K562 (cell line): ENCODE measurements around the gene PPIL6. TPM values are rescaled to one million over a fixed set of nuclear protein-coding genes. Genes with fewer than 3 reads are reported as not detected.

Experiments
- ATF4 ChIP-seq: fragments of 450-650 bp; formaldehyde crosslinking; IDR thresholded peaks from 2 replicates; pipeline ENCODE4 v1.4.0; 2022; ENCODE audit warnings: mild to moderate bottlenecking, moderate library complexity
- CBX2 ChIP-seq: fragments of 200-600 bp; sonication (generic); IDR thresholded peaks from one replicate; pipeline ENCODE4 v1.6.1; 2012; ENCODE audit warnings: mild to moderate bottlenecking, low read length, inconsistent platforms; ENCODE audit not compliant: insufficient read depth, poor library complexity, severe bottlenecking
- CCNT2 ChIP-seq: IDR thresholded peaks from 2 replicates; pipeline ENCODE4 v1.6.1; 2011; ENCODE audit warnings: borderline replicate concordance, low read depth, mild to moderate bottlenecking, moderate library complexity, mixed read lengths, low read length; ENCODE audit not compliant: insufficient read length; ENCODE audit errors: extremely low read depth
- CHD4 ChIP-seq: fragments of 200-600 bp; sonication (generic); IDR thresholded peaks from 3 replicates; pipeline ENCODE4 v1.6.1; 2012; ENCODE audit warnings: low read depth, mild to moderate bottlenecking, mixed read lengths, low read length, inconsistent platforms; ENCODE audit not compliant: insufficient read depth, insufficient replicate concordance, poor library complexity, severe bottlenecking
- E2F8 ChIP-seq: fragments of 450-650 bp; IDR thresholded peaks from 2 replicates; pipeline ENCODE4 v1.7.1; 2018; ENCODE audit warnings: mild to moderate bottlenecking, low read depth; ENCODE audit not compliant: partially characterized antibody
- E4F1 ChIP-seq: fragments of 250-450 bp; sonication (Bioruptor Pico); IDR thresholded peaks from 2 replicates; pipeline ENCODE4 v1.5.0; 2021; ENCODE audit warnings: mild to moderate bottlenecking, borderline replicate concordance
- ETS1 ChIP-seq: conservative IDR thresholded peaks from 2 replicates; pipeline ENCODE4 v1.6.1; 2011; ENCODE audit warnings: low read depth, mild to moderate bottlenecking, low read length; ENCODE audit not compliant: control insufficient read depth
- GATA2 ChIP-seq: sonication (generic); formaldehyde crosslinking; IDR thresholded peaks from 2 replicates; pipeline ENCODE4 v1.4.0; 2020; ENCODE audit warnings: mild to moderate bottlenecking, missing genetic modification reagents
- MAFF ChIP-seq: IDR thresholded peaks from 2 replicates; pipeline ENCODE4 v1.6.1; 2012; ENCODE audit warnings: low read length, improper control_type of control experiment
- OTX1 ChIP-seq: fragments of 450-650 bp; formaldehyde crosslinking; IDR thresholded peaks from 2 replicates; pipeline ENCODE4 v1.4.0; 2022; ENCODE audit warnings: mild to moderate bottlenecking
- PHB ChIP-seq: fragments of 250-450 bp; sonication (Bioruptor Pico); IDR thresholded peaks from 2 replicates; pipeline ENCODE4 v1.5.0; 2021
- POLR2B ChIP-seq: fragments of 450-650 bp; IDR thresholded peaks from 2 replicates; pipeline ENCODE4 v1.6.1; 2018; ENCODE audit warnings: low read depth; ENCODE audit not compliant: partially characterized antibody
- RBM39 ChIP-seq: fragments of 200-400 bp; formaldehyde crosslinking; optimal IDR thresholded peaks from 2 replicates; pipeline ENCODE3; 2018; ENCODE audit warnings: low read depth, low read length
- RUNX1 ChIP-seq: sonication (generic); IDR thresholded peaks from 2 replicates; pipeline ENCODE4 v1.6.1; 2016; ENCODE audit warnings: antibody characterized with exemption, low read depth
- SP2 ChIP-seq: IDR thresholded peaks from 2 replicates; pipeline ENCODE4 v1.6.1; 2011; ENCODE audit warnings: mild to moderate bottlenecking, low read depth, low read length, moderate library complexity; ENCODE audit not compliant: poor library complexity, severe bottlenecking; ENCODE audit errors: extremely low read depth
- STAT5B ChIP-seq: fragments of 250-450 bp; sonication (Bioruptor Pico); IDR thresholded peaks from 2 replicates; pipeline ENCODE4 v1.8.0; 2021; ENCODE audit warnings: mild to moderate bottlenecking, inconsistent platforms
- ZFX ChIP-seq: sonication (generic); formaldehyde crosslinking; IDR thresholded peaks from 2 replicates; pipeline ENCODE4 v1.8.0; 2022; ENCODE audit warnings: mild to moderate bottlenecking, missing genetic modification reagents, moderate library complexity
- ZNF695 ChIP-seq: fragments of 450-650 bp; formaldehyde crosslinking; IDR thresholded peaks from 2 replicates; pipeline ENCODE4 v1.4.0; 2020; ENCODE audit warnings: mild to moderate bottlenecking, moderate library complexity
- ZNF696 ChIP-seq: fragments of 250-450 bp; sonication (Bioruptor Pico); conservative IDR thresholded peaks from 2 replicates; pipeline ENCODE4 v1.4.0; 2020; ENCODE audit warnings: mild to moderate bottlenecking, moderate library complexity
- ZZZ3 ChIP-seq: fragments of 450-650 bp; IDR thresholded peaks from 2 replicates; pipeline ENCODE4 v1.6.1; 2016; ENCODE audit warnings: antibody characterized with exemption, mild to moderate bottlenecking, moderate library complexity
- polyA plus RNA-seq, 8 experiments: library from polyadenylated mRNA; depleted of rRNA in 4 of 8; stranded (reverse) in 5 of 8; unstranded in 3 of 8; fragments of >200 nt; fragmentation: Nextera tagmentation in 2 of 8; fragmentation: Illumina TruSeq in 1 of 8; extraction: Ambion mirVana in 2 of 8; extraction: Trizol in 1 of 8; gene quantifications; 2 replicates each; pipeline versions ENCODE4 v1.2.1 to v1.2.3, GENCODE V29; 2011 to 2014; ENCODE audit warnings: inconsistent platforms in 1 of 8, missing spikeins in 1 of 8
- total RNA-seq, 7 experiments: library from RNA; depleted of rRNA in 6 of 7; stranded (reverse); fragments of >200 nt in 6 of 7; fragmentation: Illumina TruSeq in 2 of 7; extraction: Trizol in 2 of 7; gene quantifications; 2 replicates each; pipeline versions ENCODE4 v1.2.1 to v1.2.3, GENCODE V29; 2011 to 2021; ENCODE audit warnings: low replicate concordance in 1 of 7

PPIL6 gene
- total and polyA plus RNA-seq, 9 of the 15 experiments (the other 6 are each of a cell fraction or from before 2014, with no cell fraction given) = 0.03 to 0.98 (median 0.41) TPM; not detected in 1

GRCh38 chr6:109381747-109382575 is 58.5 kb downstream of the PPIL6 start, which contains the start of gene CD164 (continued):
- 0 out of 2 replicates have a peak, but pooled peaks have one; percentile 29 for TF ChIP-seq ATF4 (CRISPR knock-in tag)
- TF ChIP-seq SP2 = no peak
- TF ChIP-seq CBX2 = no peak
- peak; percentile 12; the same call in 1 of the 2 replicates for TF ChIP-seq OTX1
- TF ChIP-seq RUNX1 = no peak; the same call in 1 of the 2 replicates
- no peak for TF ChIP-seq RBM39
- no peak for TF ChIP-seq PHB
- TF ChIP-seq CHD4 = no peak
- no peak for TF ChIP-seq E2F8
- TF ChIP-seq ZNF695 (CRISPR knock-in tag) = no peak
- TF ChIP-seq E4F1 (CRISPR knock-in tag) = no peak
- TF ChIP-seq STAT5B = no peak
- TF ChIP-seq ZZZ3 = no peak
- TF ChIP-seq MAFF = no peak
- TF ChIP-seq ETS1 = no peak; the same call in 1 of the 2 replicates
- peak; percentile 67 for TF ChIP-seq ZFX
- TF ChIP-seq CCNT2 = peak; percentile 60
- TF ChIP-seq GATA2 (CRISPR knock-in tag) = no peak
- peak; percentile 95 for TF ChIP-seq POLR2B
- no peak for TF ChIP-seq ZNF696
